PC-3 (cell line): ENCODE data around the gene KIF6. TPM values are rescaled to one million over a fixed set of nuclear protein-coding genes. Genes with fewer than 3 reads are reported as not detected.

ENCODE experiments used
- ATAC-seq: fragments of 200-7000 bp; cut with Tn5 transposase; 2 replicates; pipeline ENCODE4 v1.9.1; 2020; ENCODE audit warnings: mild to moderate bottlenecking, moderate library complexity
- Bru-seq: library from RNA; stranded (reverse); fragments of 400-500 nt; gene quantifications from one replicate; lab custom pipeline; 2021; lab: Mats Ljungman, UMichigan
- BruChase-seq, 2 experiments: library from RNA; stranded (reverse); fragments of 400-500 nt; gene quantifications; one replicate each; lab custom pipeline; 2021; lab: Mats Ljungman, UMichigan
- BruUV-seq: library from RNA; stranded (reverse); fragments of 400-500 nt; replicated peaks from 2 replicates; lab custom pipeline; 2021; lab: Mats Ljungman, UMichigan
- CTCF ChIA-PET: fragments of 300-600 bp; sonication (Branson Sonifier 250); formaldehyde crosslinking; loops from one replicate; lab custom pipeline; 2022; ENCODE audit warnings: antibody characterized with exemption; lab: Charles Lee
- POLR2A ChIA-PET: fragments of 300-600 bp; sonication (Branson Sonifier 250); formaldehyde crosslinking; loops from one replicate; lab custom pipeline; 2022; ENCODE audit warnings: antibody characterized with exemption; ENCODE audit not compliant: unreplicated experiment; lab: Charles Lee
- DNase-seq: peaks from one replicate; pipeline ENCODE4 v3.0.0-alpha.2; 2015
- H2AFZ ChIP-seq: fragments of 300-600 bp; sonication (generic); 2 replicates; pipeline ENCODE4 v1.6.0; 2016; ENCODE audit warnings: antibody characterized with exemption, low read length
- H3F3A ChIP-seq: fragments of 300-600 bp; sonication (generic); one replicate; pipeline ENCODE4 v1.6.0; 2017; ENCODE audit warnings: antibody characterized with exemption, low read length, control low read depth, mild to moderate bottlenecking; ENCODE audit not compliant: unreplicated experiment
- H3K27ac ChIP-seq: fragments of 300-600 bp; sonication (generic); 2 replicates; pipeline ENCODE4 v1.5.1; 2016; ENCODE audit warnings: mild to moderate bottlenecking, low read length
- H3K27me3 ChIP-seq: fragments of 300-600 bp; sonication (generic); 2 replicates; pipeline ENCODE4 v1.6.1; 2016; ENCODE audit warnings: low read length, mixed read lengths
- H3K36me3 ChIP-seq: fragments of 300-600 bp; sonication (generic); 2 replicates; pipeline ENCODE4 v1.6.1; 2016; ENCODE audit warnings: low read depth, mixed run types, low read length, mixed read lengths
- H3K4me1 ChIP-seq: fragments of 300-600 bp; sonication (generic); 2 replicates; pipeline ENCODE4 v1.5.1; 2016; ENCODE audit warnings: low read length; ENCODE audit not compliant: insufficient read depth
- H3K4me2 ChIP-seq: fragments of 300-600 bp; sonication (generic); 2 replicates; pipeline ENCODE4 v1.6.0; 2016; ENCODE audit warnings: low read length
- H3K4me3 ChIP-seq: fragments of 300-600 bp; sonication (generic); 2 replicates; pipeline ENCODE4 v1.5.1; 2016; ENCODE audit warnings: mild to moderate bottlenecking, low read length, mixed read lengths
- H3K79me2 ChIP-seq: fragments of 300-600 bp; sonication (generic); 2 replicates; pipeline ENCODE4 v1.6.1; 2017; ENCODE audit warnings: low read length, mixed read lengths
- H3K9ac ChIP-seq: fragments of 300-600 bp; sonication (generic); 2 replicates; pipeline ENCODE4 v1.6.0; 2016; ENCODE audit warnings: mild to moderate bottlenecking, low read length
- H3K9me2 ChIP-seq: fragments of 300-600 bp; sonication (generic); replicated peaks from 2 replicates; pipeline ENCODE4 v1.6.1; 2016; ENCODE audit warnings: mixed run types, low read length, mixed read lengths
- H3K9me3 ChIP-seq: fragments of 300-600 bp; sonication (generic); 2 replicates; pipeline ENCODE4 v1.6.1; 2016; ENCODE audit warnings: low read length, mixed read lengths
- H4K20me1 ChIP-seq: fragments of 300-600 bp; sonication (generic); 2 replicates; pipeline ENCODE4 v1.6.1; 2016; ENCODE audit warnings: low read length, mixed read lengths
- CTCF ChIP-seq: fragments of 300-600 bp; sonication (generic); conservative IDR thresholded peaks from 2 replicates; pipeline ENCODE4 v1.5.1; 2017; ENCODE audit warnings: antibody characterized with exemption, low read depth, mild to moderate bottlenecking, low read length
- EZH2 ChIP-seq: fragments of 300-600 bp; sonication (generic); IDR thresholded peaks from one replicate; pipeline ENCODE4 v1.6.1; 2017; ENCODE audit warnings: antibody characterized with exemption, mild to moderate bottlenecking, low read length; ENCODE audit not compliant: unreplicated experiment
- EZH2phosphoT487 ChIP-seq: fragments of 300-600 bp; sonication (generic); IDR thresholded peaks from 2 replicates; pipeline ENCODE4 v1.6.1; 2018; ENCODE audit warnings: mild to moderate bottlenecking, antibody characterized with exemption, low read length, borderline replicate concordance
- intact Hi-C: fragments of 100-400 bp; cut with micrococcal nuclease; formaldehyde crosslinking; loops from 2 replicates; pipeline ENCODE4 v1.9.0; 2023
- long read RNA-seq: library from polyadenylated mRNA; unstranded; transcript quantifications from one replicate; pipeline ENCODE4 v2.0.0, GENCODE V29; 2021; ENCODE audit not compliant: unreplicated experiment
- total RNA-seq: library from RNA; depleted of rRNA; stranded (reverse); fragments of >200 nt; gene quantifications from 2 replicates; pipeline ENCODE4 v1.2.3, GENCODE V29; 2014; rRNA removed

Gene KIF6
- total RNA-seq (0.07 TPM in 1 of 2 replicates, not detected in the other), Bru-seq, nascent RNA (percentile 2 among the genes with signal in this experiment), BruChase-seq, experiment 1, labeled RNA remaining after a 6-hour chase (percentile 1 among the genes with signal in this experiment), BruChase-seq, experiment 2, labeled RNA remaining after a 2-hour chase (percentile 1 among the genes with signal in this experiment)
- long read RNA-seq: 0 reads

- Histone ChIP-seq H3K4me3 (peak within 1 kb of the TSS; percentile 62), H3K4me2 (peak within 1 kb of the TSS; percentile 73), H3K9me2 (no peaks in the 10 kb centered on the region), H3K36me3 (no peaks in the 10 kb centered on the region), H3K79me2 (no peaks in the 10 kb centered on the region), H3F3A (no peaks in the 10 kb centered on the region), H4K20me1 (no peaks in the 10 kb centered on the region), H3K4me1 (no peaks in the 10 kb centered on the region), H2AFZ (peak within 1 kb of the TSS; percentile 89), H3K9me3 (no peaks in the 10 kb centered on the region), H3K27ac (no peak within 1 kb of the TSS), H3K9ac (no peak within 1 kb of the TSS), H3K27me3 (no peaks in the 10 kb centered on the region)
- ATAC-seq: peak; percentile 31
- peak; percentile 68 for DNase-seq
- CTCF ChIA-PET: no interaction called here
- BruUV-seq: no TSS peak
- POLR2A ChIA-PET: no interaction called here
- intact Hi-C loops: no loop called here
- no peak for TF ChIP-seq EZH2phosphoT487
- no peak for TF ChIP-seq CTCF
- TF ChIP-seq EZH2: no peak
Observed at GRCh38 chr6:39724787-39725631, at the start of gene KIF6. KIF6 (minus strand) TSS chr6:39725408; CDS start chr6:39725310, 98 bp downstream.

- H3K9ac ChIP-seq: no peak overlapping the region
- H3F3A ChIP-seq: no peaks in the 10 kb centered on the region
- no peak overlapping the region for H2AFZ ChIP-seq
- DNase-seq (no peak), ATAC-seq (no peak)
- H3K4me1 ChIP-seq: no peaks in the 10 kb centered on the region
- ChIA-PET POLR2A (no interaction called here), CTCF (no interaction called here)
- H3K27me3 ChIP-seq: peaks cover 13% of the 10 kb centered on the region
- H3K36me3 ChIP-seq: no peaks in the 10 kb centered on the region
- TF ChIP-seq CTCF: no peak
- no peak for TF ChIP-seq EZH2
- TF ChIP-seq EZH2phosphoT487: no peak
- H3K9me2 ChIP-seq: no peaks in the 10 kb centered on the region
- no peaks in the 10 kb centered on the region for H4K20me1 ChIP-seq
- H3K27ac ChIP-seq: no peak overlapping the region
- no TSS peak for BruUV-seq
- intact Hi-C loops: no loop called here
- H3K79me2 ChIP-seq: no peaks in the 10 kb centered on the region
- no peak overlapping the region for H3K4me3 ChIP-seq
- H3K9me3 ChIP-seq: no peaks in the 10 kb centered on the region
- H3K4me2 ChIP-seq: no peak overlapping the region
Observed at GRCh38 chr6:39773782-39774181, 48.6 kb upstream of the KIF6 start.
